Measurements from ENCODE around the gene ELMO3.

ELMO3 gene

GRCh38 chr16:67180166-67180565 is 18.8 kb upstream of the ELMO3 start:
- DNase-seq (ENCODE audit: insufficient read length, low spot score): no peak
- TF ChIP-seq TAF1 (IDR thresholded peaks at IDR 0.05; ENCODE audit: low read depth, low read length): no peak
- no peak for TF ChIP-seq POLR2AphosphoS5 (IDR thresholded peaks at IDR 0.05; ENCODE audit: low read depth, low read length)
- TF ChIP-seq POU2F2 (IDR thresholded peaks at IDR 0.05; ENCODE audit: low read depth, low read length): no peak
- no peak for TF ChIP-seq POLR2A (IDR thresholded peaks at IDR 0.05; ENCODE audit: low read depth, low read length)
- TF ChIP-seq PAX5 (IDR thresholded peaks at IDR 0.05; ENCODE audit: insufficient read depth, low read length, severe bottlenecking): no peak
- no peak for FAIRE-seq

DNA sequence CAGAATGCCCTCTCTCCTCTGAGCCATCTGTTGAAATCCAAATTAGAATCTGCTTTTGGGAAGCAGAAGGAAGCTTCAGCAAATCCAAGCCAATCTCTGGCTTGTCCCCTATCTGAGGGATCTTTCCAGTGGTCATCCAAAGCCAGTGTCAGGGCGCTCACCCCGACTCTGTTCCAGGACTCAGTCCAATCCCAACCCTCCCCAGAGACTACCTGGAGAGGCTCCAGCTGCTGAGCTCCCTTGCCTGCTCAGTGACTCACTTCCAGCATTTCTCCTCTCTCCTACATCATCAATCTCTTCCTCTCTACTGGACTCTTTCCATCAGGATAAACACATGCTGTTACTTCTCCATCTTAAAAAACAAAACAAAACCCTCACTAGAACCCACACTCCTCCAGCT is 17.6 kb upstream of the ELMO3 start:
- no peak for DNase-seq (ENCODE audit: insufficient read length, low spot score)
- FAIRE-seq: no peak

DNA sequence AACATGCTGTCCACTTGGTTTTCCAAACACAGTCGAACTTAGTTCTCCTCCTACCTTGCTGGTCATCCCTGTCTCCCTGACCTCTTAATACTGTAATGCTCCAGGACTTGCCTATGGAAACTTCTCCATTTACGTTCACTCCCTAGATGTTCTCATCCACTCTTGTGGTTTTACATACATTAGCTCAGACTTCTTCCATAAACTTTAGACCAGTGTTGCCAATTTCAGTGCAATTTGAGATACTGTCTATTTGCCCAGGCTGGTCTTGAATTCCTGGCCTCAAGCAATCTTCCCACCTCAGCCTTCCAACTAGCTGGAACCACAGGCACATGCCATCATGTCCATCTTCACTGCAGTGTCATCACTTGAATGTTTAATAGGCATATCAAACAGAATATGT is 16.6 kb upstream of the ELMO3 start:
- TF ChIP-seq PAX5 (IDR thresholded peaks at IDR 0.05; ENCODE audit: insufficient read depth, low read length, severe bottlenecking) (no peak), POLR2AphosphoS5 (IDR thresholded peaks at IDR 0.05; ENCODE audit: low read depth, low read length) (no peak), POU2F2 (IDR thresholded peaks at IDR 0.05; ENCODE audit: low read depth, low read length) (no peak), SPI1 (IDR thresholded peaks at IDR 0.05; ENCODE audit: low read depth, low read length) (no peak), POLR2A (IDR thresholded peaks at IDR 0.05; ENCODE audit: low read depth, low read length) (no peak), TAF1 (IDR thresholded peaks at IDR 0.05; ENCODE audit: low read depth, low read length) (no peak)
- DNase-seq (ENCODE audit: insufficient read length, low spot score) (no peak), FAIRE-seq (peak; percentile 81)

More for the DNA sequence above, 17.6 kb upstream of the ELMO3 start:
- TF ChIP-seq POLR2A (IDR thresholded peaks at IDR 0.05; ENCODE audit: low read depth, low read length) (no peak), POLR2AphosphoS5 (IDR thresholded peaks at IDR 0.05; ENCODE audit: low read depth, low read length) (no peak)

DNA sequence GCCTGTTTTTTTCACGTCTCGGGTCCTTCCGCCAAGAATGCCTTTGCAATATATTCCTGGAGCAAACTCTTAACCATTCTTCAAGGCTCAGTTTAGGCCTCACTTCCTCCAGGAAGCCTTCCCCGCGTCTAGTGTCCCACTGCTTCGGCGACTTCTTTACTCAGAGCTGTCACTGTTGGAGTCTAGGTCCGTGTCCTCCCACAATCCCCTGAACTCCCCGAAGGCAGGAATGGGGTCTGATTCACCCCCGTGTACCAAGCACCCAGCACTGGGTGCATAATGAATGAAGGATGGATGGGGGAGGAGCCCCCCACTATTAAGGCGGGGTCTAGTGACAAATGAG is 15.7 kb upstream of the ELMO3 start:
- TF ChIP-seq POLR2AphosphoS5 (IDR thresholded peaks at IDR 0.05; ENCODE audit: low read depth, low read length) (no peak), SPI1 (IDR thresholded peaks at IDR 0.05; ENCODE audit: low read depth, low read length) (0 out of 2 replicates have a peak, but pooled peaks have one; percentile 3)
- no peak for DNase-seq (ENCODE audit: insufficient read length, low spot score)
- no peak for FAIRE-seq

DNA sequence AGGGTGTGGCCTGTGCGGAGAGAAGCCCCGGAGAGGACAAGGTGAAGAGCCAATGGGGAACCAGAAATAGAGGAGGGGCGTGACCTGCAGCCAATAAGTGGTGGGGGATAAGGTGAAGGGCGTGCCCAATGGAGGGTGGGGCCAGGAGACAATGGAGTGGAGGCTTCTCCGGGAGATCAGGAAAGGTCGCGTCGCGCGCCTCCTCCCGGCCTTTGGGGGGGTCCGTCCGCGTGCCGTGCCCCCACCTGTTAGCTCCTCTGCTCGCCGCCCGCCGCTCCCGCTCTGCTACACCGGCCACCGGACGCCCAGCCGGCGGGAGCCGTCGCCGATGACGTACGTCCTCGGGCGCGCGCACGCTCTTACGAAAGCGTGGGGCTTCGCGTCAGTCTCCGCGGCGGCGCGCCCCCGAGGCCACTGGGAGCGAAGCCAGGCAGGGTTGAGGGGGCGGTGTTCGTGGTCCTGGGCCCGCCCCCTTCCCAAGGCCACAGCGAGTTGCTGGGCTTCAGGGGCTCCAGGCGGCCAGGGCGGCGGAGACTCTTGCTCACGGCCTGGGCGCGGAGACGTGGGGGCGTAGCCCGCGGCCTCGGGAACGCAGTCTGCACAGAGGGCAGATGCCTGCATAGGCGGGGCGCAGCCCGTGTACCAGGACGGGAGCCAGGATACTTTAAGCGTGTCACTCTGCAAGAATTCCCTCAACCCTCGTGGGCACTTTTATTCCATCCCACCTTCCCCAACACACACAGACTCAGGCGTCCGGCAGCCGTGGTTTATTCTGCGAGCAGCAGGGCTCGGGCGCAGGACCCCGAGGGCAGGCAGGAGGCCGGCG is 15.1 kb upstream of the ELMO3 start, which contains the start of gene MATCAP1:
TSS of gene MATCAP1 (minus strand) at position 337 of the 826 bp plus-strand sequence. CDS start 3,353 bp downstream, outside the sequence.
- peak; percentile 99 for DNase-seq (ENCODE audit: insufficient read length, low spot score)
- TF ChIP-seq TAF1 (IDR thresholded peaks at IDR 0.05; ENCODE audit: low read depth, low read length): no peak
- TF ChIP-seq POLR2AphosphoS5 (IDR thresholded peaks at IDR 0.05; ENCODE audit: low read depth, low read length): no peak
- TF ChIP-seq POLR2A (IDR thresholded peaks at IDR 0.05; ENCODE audit: low read depth, low read length): no peak
- no peak for TF ChIP-seq POU2F2 (IDR thresholded peaks at IDR 0.05; ENCODE audit: low read depth, low read length)
- TF ChIP-seq PAX5 (IDR thresholded peaks at IDR 0.05; ENCODE audit: insufficient read depth, low read length, severe bottlenecking): no peak
- TF ChIP-seq SPI1 (IDR thresholded peaks at IDR 0.05; ENCODE audit: low read depth, low read length): no peak
- FAIRE-seq: peak; percentile 99

DNA sequence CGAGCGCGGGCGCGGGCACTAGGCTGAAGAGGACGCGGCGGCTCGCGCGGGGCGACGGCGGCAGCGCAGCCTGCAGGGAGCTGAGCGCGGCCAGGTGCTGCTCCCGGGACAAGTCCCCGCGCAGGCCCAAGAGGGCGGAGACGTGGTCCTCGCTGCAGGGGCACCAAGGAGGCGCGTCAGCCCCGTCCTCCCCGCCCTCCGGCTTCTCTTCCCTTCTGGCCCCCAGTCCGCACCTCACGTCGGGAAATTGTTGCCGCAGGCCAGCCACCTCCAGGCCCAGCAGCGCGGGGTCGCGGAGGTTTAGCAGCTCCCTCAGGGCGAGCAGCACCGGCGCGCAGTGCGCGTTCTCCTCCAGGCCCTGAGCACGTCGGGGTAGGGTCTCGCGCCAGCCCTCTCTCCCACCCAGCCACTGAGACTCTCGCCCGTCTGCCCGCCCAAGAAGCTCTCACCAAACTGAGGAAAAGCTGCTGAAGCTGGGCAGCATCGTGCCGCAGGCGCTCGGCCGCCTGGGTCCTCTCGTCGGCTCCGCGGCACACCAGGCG is 14.4 kb upstream of the ELMO3 start:
- DNase-seq (ENCODE audit: insufficient read length, low spot score) (no peak), FAIRE-seq (no peak)
- TF ChIP-seq PAX5 (IDR thresholded peaks at IDR 0.05; ENCODE audit: insufficient read depth, low read length, severe bottlenecking): no peak
- no peak for TF ChIP-seq POLR2AphosphoS5 (IDR thresholded peaks at IDR 0.05; ENCODE audit: low read depth, low read length)
- TF ChIP-seq POU2F2 (IDR thresholded peaks at IDR 0.05; ENCODE audit: low read depth, low read length): no peak
- TF ChIP-seq POLR2A (IDR thresholded peaks at IDR 0.05; ENCODE audit: low read depth, low read length): no peak
- no peak for TF ChIP-seq TAF1 (IDR thresholded peaks at IDR 0.05; ENCODE audit: low read depth, low read length)
- TF ChIP-seq SPI1 (IDR thresholded peaks at IDR 0.05; ENCODE audit: low read depth, low read length): no peak

DNA sequence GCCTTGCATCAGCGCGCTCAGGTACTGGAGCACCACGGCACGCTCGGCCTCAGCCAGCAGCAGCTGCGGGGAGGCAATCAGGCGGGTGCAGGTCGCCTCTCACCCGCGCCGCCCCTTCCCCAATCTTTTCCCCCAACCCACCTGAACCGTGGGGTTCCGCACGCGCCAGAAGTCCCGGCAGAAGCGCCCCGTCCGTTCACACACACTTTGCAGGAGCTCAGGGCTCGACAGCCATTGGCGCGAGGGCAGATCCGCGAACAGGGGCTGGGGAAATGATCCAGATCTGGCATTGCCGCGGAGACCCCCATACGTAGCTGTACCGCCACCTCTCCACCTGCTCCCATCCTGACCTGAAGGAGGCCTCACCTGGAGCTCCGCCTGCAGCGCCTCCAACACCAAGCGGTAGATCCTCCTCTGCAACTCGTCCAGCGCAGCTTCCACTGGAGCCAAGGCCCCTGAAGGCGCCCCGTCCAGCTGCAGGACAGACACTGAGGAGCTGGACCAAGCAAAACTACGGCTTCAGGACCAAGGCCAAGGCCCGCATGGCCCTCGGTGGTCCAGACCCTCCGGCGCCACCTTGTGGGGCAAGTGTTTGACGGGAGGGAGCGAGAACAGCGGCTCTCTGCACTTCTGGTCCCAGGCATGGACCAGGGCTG is 13.8 kb upstream of the ELMO3 start:
- peak; percentile 87 for FAIRE-seq

DNA sequence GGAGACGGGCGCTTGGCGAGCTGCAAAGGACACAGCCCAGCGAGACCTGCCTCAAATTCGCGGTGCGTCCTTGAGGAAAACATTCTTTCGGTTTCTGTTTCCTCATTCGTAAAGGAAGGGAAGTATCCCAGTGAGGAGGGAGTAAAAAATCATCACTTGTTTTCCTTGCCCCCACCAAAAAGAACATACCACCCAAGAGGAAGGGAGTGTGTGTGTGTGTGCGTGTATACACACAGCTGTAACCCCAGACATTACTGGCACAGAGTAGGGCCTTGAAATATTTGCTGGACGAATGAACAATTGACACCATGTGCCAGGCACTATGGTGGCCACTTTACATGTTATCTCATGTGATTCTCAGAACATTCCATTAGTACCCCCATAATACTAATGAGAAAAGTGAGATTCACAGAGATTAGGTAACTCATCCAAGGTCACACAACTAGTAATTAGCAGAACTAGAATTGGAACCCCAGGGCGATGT is 13.2 kb upstream of the ELMO3 start:
- TF ChIP-seq PAX5 (IDR thresholded peaks at IDR 0.05; ENCODE audit: insufficient read depth, low read length, severe bottlenecking): no peak
- no peak for TF ChIP-seq POLR2A (IDR thresholded peaks at IDR 0.05; ENCODE audit: low read depth, low read length)
- TF ChIP-seq SPI1 (IDR thresholded peaks at IDR 0.05; ENCODE audit: low read depth, low read length): no peak
- TF ChIP-seq TAF1 (IDR thresholded peaks at IDR 0.05; ENCODE audit: low read depth, low read length): no peak
- no peak for TF ChIP-seq POU2F2 (IDR thresholded peaks at IDR 0.05; ENCODE audit: low read depth, low read length)
- no peak for TF ChIP-seq POLR2AphosphoS5 (IDR thresholded peaks at IDR 0.05; ENCODE audit: low read depth, low read length)
- FAIRE-seq: no peak
- no peak for DNase-seq (ENCODE audit: insufficient read length, low spot score)

More for the DNA sequence above, 13.8 kb upstream of the ELMO3 start:
- no peak for DNase-seq (ENCODE audit: insufficient read length, low spot score)
- TF ChIP-seq POU2F2 (IDR thresholded peaks at IDR 0.05; ENCODE audit: low read depth, low read length) (no peak), TAF1 (IDR thresholded peaks at IDR 0.05; ENCODE audit: low read depth, low read length) (no peak), PAX5 (IDR thresholded peaks at IDR 0.05; ENCODE audit: insufficient read depth, low read length, severe bottlenecking) (peak; percentile 73)

DNA sequence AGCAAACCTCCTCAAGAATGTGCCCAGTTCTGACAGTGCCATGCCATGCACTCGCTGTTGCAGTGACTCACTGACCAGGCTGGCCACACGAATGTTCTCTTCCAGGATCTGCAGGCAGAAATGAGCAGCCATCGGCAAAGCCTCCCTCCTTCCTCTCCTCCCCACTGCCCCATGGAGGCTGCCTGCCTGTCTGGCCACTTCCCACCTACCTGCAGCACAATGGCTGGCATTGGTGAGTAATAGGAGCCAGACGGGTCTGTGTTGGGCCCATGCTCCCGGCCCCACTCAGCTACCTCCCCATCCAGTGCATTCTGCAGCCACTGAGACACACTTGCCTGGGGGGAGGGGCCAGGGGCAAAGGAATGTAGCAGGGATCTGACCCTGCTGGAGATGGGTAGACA is 12.4 kb upstream of the ELMO3 start:
- DNase-seq (ENCODE audit: insufficient read length, low spot score): no peak
- no peak for FAIRE-seq
- TF ChIP-seq POLR2A (IDR thresholded peaks at IDR 0.05; ENCODE audit: low read depth, low read length) (no peak), POU2F2 (IDR thresholded peaks at IDR 0.05; ENCODE audit: low read depth, low read length) (no peak), TAF1 (IDR thresholded peaks at IDR 0.05; ENCODE audit: low read depth, low read length) (no peak), PAX5 (IDR thresholded peaks at IDR 0.05; ENCODE audit: insufficient read depth, low read length, severe bottlenecking) (no peak), SPI1 (IDR thresholded peaks at IDR 0.05; ENCODE audit: low read depth, low read length) (no peak), POLR2AphosphoS5 (IDR thresholded peaks at IDR 0.05; ENCODE audit: low read depth, low read length) (no peak)
